DND-41 (cell line): ENCODE measurements around the gene CREBL2.
"Not testable (repeated sequence)": the region's sequence is repeated elsewhere in the genome, so short reads cannot be mapped to it uniquely, and the experiment has no call there.

Experiments
- ATAC-seq: fragments of 200-7000 bp; cut with Tn5 transposase; 3 replicates; pipeline ENCODE4 v1.9.1; 2021; ENCODE audit warnings: low read depth; ENCODE audit not compliant: insufficient read depth
- DNase-seq: peaks from one replicate; pipeline ENCODE4 v3.0.0-alpha.2; 2020
- H2AFZ ChIP-seq: 2 replicates; pipeline ENCODE4 v1.6.0; 2012; ENCODE audit warnings: low read depth, low read length
- H3K27ac ChIP-seq: 2 replicates; pipeline ENCODE4 v1.5.1; 2012; ENCODE audit warnings: low read length, inconsistent platforms
- H3K27me3 ChIP-seq: fragments of 200-600 bp; sonication (generic); 2 replicates; pipeline ENCODE4 v1.6.0; 2012; ENCODE audit warnings: low read length, mild to moderate bottlenecking, inconsistent platforms; ENCODE audit not compliant: insufficient read depth, poor library complexity
- H3K36me3 ChIP-seq: 2 replicates; pipeline ENCODE4 v1.5.1; 2012; ENCODE audit warnings: low read length, inconsistent platforms; ENCODE audit not compliant: insufficient read depth
- H3K4me1 ChIP-seq: 2 replicates; pipeline ENCODE4 v1.5.1; 2012; ENCODE audit warnings: mild to moderate bottlenecking, low read length; ENCODE audit not compliant: insufficient read depth
- H3K4me2 ChIP-seq: 2 replicates; pipeline ENCODE4 v1.6.0; 2012; ENCODE audit warnings: mild to moderate bottlenecking, moderate library complexity, low read length, inconsistent platforms; ENCODE audit not compliant: insufficient read depth
- H3K4me3 ChIP-seq, 2 experiments: fragments of 200-600 bp in 1 of 2; shearing (Covaris generic) in 1 of 2; 2 replicates each; pipeline ENCODE4 v1.5.1; 2012 to 2016; ENCODE audit warnings: inconsistent platforms in 2 of 2, low read length in 2 of 2, mild to moderate bottlenecking in 2 of 2, low read depth in 1 of 2, moderate library complexity in 1 of 2
- H3K79me2 ChIP-seq: 2 replicates; pipeline ENCODE4 v1.6.0; 2012; ENCODE audit warnings: low read length, inconsistent platforms; ENCODE audit not compliant: insufficient read depth
- H3K9ac ChIP-seq: 2 replicates; pipeline ENCODE4 v1.6.0; 2012; ENCODE audit warnings: low read depth, mild to moderate bottlenecking, inconsistent platforms, low read length, moderate library complexity
- H3K9me3 ChIP-seq: 2 replicates; pipeline ENCODE4 v1.5.1; 2012; ENCODE audit warnings: low read length, moderate library complexity, mild to moderate bottlenecking, inconsistent platforms; ENCODE audit not compliant: insufficient read depth, severe bottlenecking
- H4K20me1 ChIP-seq: 2 replicates; pipeline ENCODE4 v1.6.0; 2012; ENCODE audit warnings: low read length; ENCODE audit not compliant: insufficient read depth
- CTCF ChIP-seq: IDR thresholded peaks from 2 replicates; pipeline ENCODE4 v1.5.1; 2012; ENCODE audit warnings: borderline replicate concordance, low read length, moderate library complexity, mild to moderate bottlenecking; ENCODE audit not compliant: poor library complexity, severe bottlenecking; ENCODE audit errors: extremely low read depth
- EZH2 ChIP-seq: IDR thresholded peaks from 3 replicates; pipeline ENCODE4 v1.6.1; 2012; ENCODE audit warnings: borderline replicate concordance, low read depth, mild to moderate bottlenecking, moderate library complexity, low read length, inconsistent platforms; ENCODE audit not compliant: severe bottlenecking

The CREBL2 gene

GRCh38 chr12:12614342-12614741, 2.7 kb downstream of the CREBL2 start:
- DNase-seq, result no peak

GRCh38 chr12:12616512-12617310, 5.0 kb downstream of the CREBL2 start:
- H2AFZ ChIP-seq, result no peak overlapping the region
- H3K4me1 ChIP-seq, result peaks cover 25% of the 10 kb centered on the region
- H3K9me3 ChIP-seq, result no peaks in the 10 kb centered on the region
- ATAC-seq (no peak), DNase-seq (no peak)
- no peak overlapping the region for H3K9ac ChIP-seq
- no peaks in the 10 kb centered on the region for H3K27me3 ChIP-seq
- H3K27ac ChIP-seq, result no peak overlapping the region
- H3K36me3 ChIP-seq, result peaks cover 7% of the 10 kb centered on the region; the same call in 1 of the 2 replicates
- H3K79me2 ChIP-seq, result peaks cover 14% of the 10 kb centered on the region
- no peak overlapping the region for H3K4me2 ChIP-seq
- TF ChIP-seq CTCF, result no peak
- TF ChIP-seq EZH2, result no peak
- peaks cover 6% of the 10 kb centered on the region; the same call in 1 of the 2 replicates for H4K20me1 ChIP-seq
- no peak overlapping the region for H3K4me3 ChIP-seq

More at GRCh38 chr12:12614342-12614741, 2.7 kb downstream of the CREBL2 start:
- Histone ChIP-seq H3K27ac (no peak overlapping the region), H3K9ac (no peak overlapping the region), H3K4me2 (no peak overlapping the region), H4K20me1 (no peaks in the 10 kb centered on the region), H3K4me3 (no peak overlapping the region), H2AFZ (no peak overlapping the region), H3K4me1 (peaks cover 28% of the 10 kb centered on the region), H3K36me3 (peaks cover 7% of the 10 kb centered on the region; the same call in 1 of the 2 replicates), H3K79me2 (peaks cover 14% of the 10 kb centered on the region), H3K9me3 (no peaks in the 10 kb centered on the region), H3K27me3 (no peaks in the 10 kb centered on the region)
- TF ChIP-seq CTCF, result no peak
- TF ChIP-seq EZH2, result no peak
- no peak for ATAC-seq

GRCh38 chr12:12618064-12618463, 6.4 kb downstream of the CREBL2 start:
- not testable (repeated sequence) for H3K27ac ChIP-seq, H3K36me3 ChIP-seq, H3K9me3 ChIP-seq, ATAC-seq, H3K79me2 ChIP-seq, DNase-seq, H3K4me3 ChIP-seq, H3K4me2 ChIP-seq, H2AFZ ChIP-seq, H3K9ac ChIP-seq, H3K27me3 ChIP-seq
- Histone ChIP-seq H3K4me1 (peaks cover 28% of the 10 kb centered on the region), H4K20me1 (peaks cover 12% of the 10 kb centered on the region)

GRCh38 chr12:12620730-12621315, 9.1 kb downstream of the CREBL2 start:
- Histone ChIP-seq H2AFZ (no peak overlapping the region), H3K9ac (no peak overlapping the region), H3K27ac (no peak overlapping the region), H3K36me3 (peaks cover 7% of the 10 kb centered on the region), H3K4me1 (peaks cover 24% of the 10 kb centered on the region), H3K79me2 (peaks cover 14% of the 10 kb centered on the region), H4K20me1 (peaks cover 35% of the 10 kb centered on the region), H3K9me3 (no peaks in the 10 kb centered on the region), H3K27me3 (no peaks in the 10 kb centered on the region), H3K4me3 (no peak overlapping the region), H3K4me2 (no peak overlapping the region)
- ATAC-seq (no peak), DNase-seq (no peak)
- TF ChIP-seq CTCF (peak; percentile 2), EZH2 (no peak)
